Astrocyte (in vitro differentiated cells and primary cell): Measurements from ENCODE around the gene PEAK1. TPM values are rescaled to one million over a fixed set of nuclear protein-coding genes. Genes with fewer than 3 reads are reported as not detected.

Experiments used
- DNase-seq: peaks from one replicate; pipeline ENCODE4 v3.0.0-alpha.2; 2010; ENCODE audit warnings: low read depth
- FAIRE-seq: peaks from 2 replicates; lab custom pipeline; 2011; peaks lifted over from hg19 to GRCh38; lab: Jason Lieb, UNC
- H2AFZ ChIP-seq: 2 replicates; pipeline ENCODE4 v1.6.0; 2012; ENCODE audit warnings: low read depth, low read length, inconsistent platforms
- H3K27ac ChIP-seq: 2 replicates; pipeline ENCODE4 v1.5.1; 2011; ENCODE audit warnings: low read depth, low read length, inconsistent platforms
- H3K27me3 ChIP-seq: 2 replicates; pipeline ENCODE4 v1.6.0; 2011; ENCODE audit warnings: low read length, inconsistent platforms; ENCODE audit not compliant: insufficient read depth
- H3K36me3 ChIP-seq: 2 replicates; pipeline ENCODE4 v1.5.1; 2011; ENCODE audit warnings: low read length, inconsistent platforms; ENCODE audit not compliant: insufficient read depth
- H3K4me1 ChIP-seq: 2 replicates; pipeline ENCODE4 v1.5.1; 2011; ENCODE audit warnings: low read length, inconsistent platforms; ENCODE audit not compliant: insufficient read depth
- H3K4me2 ChIP-seq: 2 replicates; pipeline ENCODE4 v1.6.0; 2012; ENCODE audit warnings: low read length, inconsistent platforms
- H3K4me3 ChIP-seq: 2 replicates; pipeline ENCODE4 v1.5.1; 2011; ENCODE audit warnings: low read depth, mild to moderate bottlenecking, low read length, inconsistent platforms; ENCODE audit not compliant: insufficient read depth
- H3K79me2 ChIP-seq: 2 replicates; pipeline ENCODE4 v1.6.0; 2012; ENCODE audit warnings: mild to moderate bottlenecking, low read length, inconsistent platforms; ENCODE audit not compliant: insufficient read depth
- H3K9ac ChIP-seq: 2 replicates; pipeline ENCODE4 v1.6.0; 2012; ENCODE audit warnings: mild to moderate bottlenecking, low read length, inconsistent platforms
- H3K9me3 ChIP-seq: 2 replicates; pipeline ENCODE4 v1.5.1; 2012; ENCODE audit warnings: low read depth, mild to moderate bottlenecking, low read length, inconsistent platforms; ENCODE audit not compliant: insufficient read depth
- H4K20me1 ChIP-seq: 2 replicates; pipeline ENCODE4 v1.6.0; 2012; ENCODE audit warnings: low read length, inconsistent platforms; ENCODE audit not compliant: insufficient read depth
- H3K27ac Mint-ChIP-seq: one replicate; pipeline ENCODE4 v1.8.0; 2021; ENCODE audit warnings: mild to moderate bottlenecking, mixed read lengths; ENCODE audit not compliant: unreplicated experiment
- H3K27me3 Mint-ChIP-seq: one replicate; pipeline ENCODE4 v1.8.0; 2021; ENCODE audit warnings: low read depth, mixed read lengths; ENCODE audit not compliant: unreplicated experiment
- H3K36me3 Mint-ChIP-seq: one replicate; pipeline ENCODE4 v1.8.0; 2021; ENCODE audit warnings: low read depth, mixed read lengths; ENCODE audit not compliant: unreplicated experiment
- H3K4me1 Mint-ChIP-seq: one replicate; pipeline ENCODE4 v1.8.0; 2021; ENCODE audit warnings: low read depth, mixed read lengths; ENCODE audit not compliant: unreplicated experiment
- H3K4me3 Mint-ChIP-seq: one replicate; pipeline ENCODE4 v1.8.0; 2021; ENCODE audit warnings: mild to moderate bottlenecking, moderate library complexity, mixed read lengths; ENCODE audit not compliant: unreplicated experiment
- H3K9me3 Mint-ChIP-seq: one replicate; pipeline ENCODE4 v1.8.0; 2021; ENCODE audit warnings: mild to moderate bottlenecking, mixed read lengths; ENCODE audit not compliant: unreplicated experiment
- EZH2 ChIP-seq: IDR thresholded peaks from 2 replicates; pipeline ENCODE4 v1.6.1; 2012; ENCODE audit warnings: mild to moderate bottlenecking, low read length, inconsistent platforms; ENCODE audit not compliant: insufficient read depth
- total RNA-seq: library from RNA; stranded (reverse); gene quantifications from 2 replicates; pipeline ENCODE4 v1.2.1, GENCODE V29; 2021
- TF ChIP-seq, protein P1 (sequence below): IDR thresholded peaks from 2 replicates; pipeline ENCODE4 v1.5.1; 2011; ENCODE audit warnings: low read depth, mild to moderate bottlenecking, inconsistent platforms, low read length, moderate library complexity; ENCODE audit not compliant: insufficient read depth

The PEAK1 gene
- total RNA-seq, 1 donor from 2014 or later = 62.3 TPM

DNA sequence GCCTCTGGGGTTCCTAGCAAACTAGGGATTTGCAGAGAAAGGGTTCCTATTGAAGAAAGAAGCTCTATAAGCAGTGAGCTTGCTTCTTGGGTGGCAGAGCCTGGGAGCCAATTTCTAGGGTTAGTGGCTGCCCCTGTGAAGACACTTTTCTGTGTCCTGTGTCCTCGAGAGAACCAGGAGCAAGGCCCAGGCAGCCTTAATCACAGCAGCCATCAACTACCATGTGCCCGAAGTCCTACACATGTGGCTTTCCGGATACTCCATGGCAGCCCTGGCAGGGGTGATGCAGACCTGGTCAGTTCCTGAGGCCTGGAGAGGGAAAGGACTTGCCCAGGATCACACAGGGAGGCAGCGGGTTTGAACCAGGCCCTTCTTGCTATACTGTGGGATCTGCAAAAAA lies 321.3 kb downstream of the PEAK1 start:
- no peaks in the 10 kb centered on the region for H3K27me3 ChIP-seq
- Mint-ChIP-seq H3K27ac (no peak overlapping the region), H3K36me3 (peaks cover 4% of the 10 kb centered on the region), H3K9me3 (no peaks in the 10 kb centered on the region), H3K4me3 (no peak overlapping the region), H3K4me1 (no peaks in the 10 kb centered on the region), H3K27me3 (peaks cover 15% of the 10 kb centered on the region)
- H3K4me2 ChIP-seq = no peak overlapping the region
- TF ChIP-seq EZH2 = no peak
- TF ChIP-seq, protein P1, sequence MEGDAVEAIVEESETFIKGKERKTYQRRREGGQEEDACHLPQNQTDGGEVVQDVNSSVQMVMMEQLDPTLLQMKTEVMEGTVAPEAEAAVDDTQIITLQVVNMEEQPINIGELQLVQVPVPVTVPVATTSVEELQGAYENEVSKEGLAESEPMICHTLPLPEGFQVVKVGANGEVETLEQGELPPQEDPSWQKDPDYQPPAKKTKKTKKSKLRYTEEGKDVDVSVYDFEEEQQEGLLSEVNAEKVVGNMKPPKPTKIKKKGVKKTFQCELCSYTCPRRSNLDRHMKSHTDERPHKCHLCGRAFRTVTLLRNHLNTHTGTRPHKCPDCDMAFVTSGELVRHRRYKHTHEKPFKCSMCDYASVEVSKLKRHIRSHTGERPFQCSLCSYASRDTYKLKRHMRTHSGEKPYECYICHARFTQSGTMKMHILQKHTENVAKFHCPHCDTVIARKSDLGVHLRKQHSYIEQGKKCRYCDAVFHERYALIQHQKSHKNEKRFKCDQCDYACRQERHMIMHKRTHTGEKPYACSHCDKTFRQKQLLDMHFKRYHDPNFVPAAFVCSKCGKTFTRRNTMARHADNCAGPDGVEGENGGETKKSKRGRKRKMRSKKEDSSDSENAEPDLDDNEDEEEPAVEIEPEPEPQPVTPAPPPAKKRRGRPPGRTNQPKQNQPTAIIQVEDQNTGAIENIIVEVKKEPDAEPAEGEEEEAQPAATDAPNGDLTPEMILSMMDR = no peak
- H3K4me1 ChIP-seq = no peaks in the 10 kb centered on the region
- H3K4me3 ChIP-seq = no peak overlapping the region
- no peak overlapping the region for H3K9ac ChIP-seq
- H2AFZ ChIP-seq = no peak overlapping the region
- no peaks in the 10 kb centered on the region for H3K9me3 ChIP-seq
- no peaks in the 10 kb centered on the region for H4K20me1 ChIP-seq
- H3K79me2 ChIP-seq = no peaks in the 10 kb centered on the region
- no peak overlapping the region for H3K27ac ChIP-seq
- DNase-seq (no peak), FAIRE-seq (no peak)
- no peaks in the 10 kb centered on the region for H3K36me3 ChIP-seq

DNA sequence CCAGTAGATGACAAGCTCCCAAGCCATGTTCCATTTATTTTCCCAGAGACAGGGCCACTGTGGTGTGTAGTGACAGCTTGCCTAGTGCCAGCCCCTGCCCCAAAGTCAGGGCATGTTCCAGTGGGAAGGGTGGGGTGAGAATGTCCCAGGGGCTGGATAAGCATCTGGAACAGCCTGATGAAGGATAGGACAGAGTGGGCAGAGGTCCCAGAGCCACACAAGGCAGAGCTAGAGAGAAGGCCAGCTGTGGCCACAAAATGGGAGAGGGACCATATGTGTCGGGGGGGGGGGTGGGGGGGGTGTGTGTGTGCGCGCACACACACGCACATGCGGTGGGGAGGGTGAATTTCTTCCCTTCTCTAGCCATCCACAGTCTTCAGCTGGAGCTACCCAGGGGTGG lies 322.0 kb downstream of the PEAK1 start:
- Histone ChIP-seq H3K4me1 (no peaks in the 10 kb centered on the region), H4K20me1 (no peaks in the 10 kb centered on the region), H3K36me3 (no peaks in the 10 kb centered on the region), H2AFZ (no peak overlapping the region), H3K4me2 (no peak overlapping the region), H3K27ac (no peak overlapping the region), H3K4me3 (no peak overlapping the region), H3K9me3 (no peaks in the 10 kb centered on the region), H3K79me2 (no peaks in the 10 kb centered on the region), H3K9ac (no peak overlapping the region), H3K27me3 (no peaks in the 10 kb centered on the region)
- no peak for DNase-seq
- Mint-ChIP-seq H3K36me3 (peaks cover 4% of the 10 kb centered on the region), H3K9me3 (no peaks in the 10 kb centered on the region), H3K4me3 (no peak overlapping the region), H3K4me1 (no peaks in the 10 kb centered on the region), H3K27me3 (peaks cover 15% of the 10 kb centered on the region), H3K27ac (no peak overlapping the region)
- TF ChIP-seq, protein P1 = no peak
- TF ChIP-seq EZH2 = no peak
- no peak for FAIRE-seq

DNA sequence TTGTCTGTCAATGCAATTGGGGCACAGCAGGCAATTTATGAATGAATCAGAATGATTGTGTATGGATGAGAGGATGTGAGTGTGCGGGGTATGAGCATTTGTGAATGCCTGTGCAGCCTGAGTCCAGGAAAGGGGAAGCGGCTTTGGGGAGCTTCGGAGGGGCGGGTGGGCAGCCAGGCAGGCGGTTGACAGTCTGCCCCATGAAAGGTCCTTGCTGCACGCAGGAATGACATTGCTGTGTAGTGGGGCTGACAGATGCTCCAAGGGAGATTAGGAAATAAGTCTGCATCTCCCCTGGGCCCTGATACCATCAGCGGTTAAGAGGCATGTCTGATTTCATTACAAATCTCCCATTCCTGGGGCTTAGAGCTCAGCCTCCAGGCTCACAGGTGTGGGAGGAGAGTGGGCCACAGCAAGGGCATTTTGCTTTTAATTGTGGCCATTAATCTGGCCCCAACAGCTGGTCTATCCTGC lies 322.6 kb downstream of the PEAK1 start:
- Histone ChIP-seq H3K4me1 (no peaks in the 10 kb centered on the region), H3K4me2 (no peak overlapping the region), H3K36me3 (no peaks in the 10 kb centered on the region), H3K9me3 (no peaks in the 10 kb centered on the region), H2AFZ (no peak overlapping the region), H3K4me3 (no peak overlapping the region), H4K20me1 (no peaks in the 10 kb centered on the region), H3K27ac (no peak overlapping the region), H3K9ac (no peak overlapping the region), H3K27me3 (no peaks in the 10 kb centered on the region), H3K79me2 (no peaks in the 10 kb centered on the region)
- H3K9me3 Mint-ChIP-seq = no peaks in the 10 kb centered on the region
- FAIRE-seq = no peak
- TF ChIP-seq EZH2 = no peak
- TF ChIP-seq, protein P1 = no peak
- H3K27ac Mint-ChIP-seq = no peak overlapping the region
- no peak overlapping the region for H3K4me3 Mint-ChIP-seq
- no peak for DNase-seq
- peaks cover 15% of the 10 kb centered on the region for H3K27me3 Mint-ChIP-seq
- H3K36me3 Mint-ChIP-seq = peaks cover 4% of the 10 kb centered on the region
- no peaks in the 10 kb centered on the region for H3K4me1 Mint-ChIP-seq
